ENCODE measurements around the gene LEMD2. TPM values are rescaled to one million over a fixed set of nuclear protein-coding genes. Genes with fewer than 3 reads are reported as not detected.
A peak's percentile ranks its signal among the peaks of the same experiment; 100 is the strongest.

Gene LEMD2
- total RNA-seq, 4 donors from 2014 or later = 37.7 to 47.2 (median 42.3) TPM

DNA sequence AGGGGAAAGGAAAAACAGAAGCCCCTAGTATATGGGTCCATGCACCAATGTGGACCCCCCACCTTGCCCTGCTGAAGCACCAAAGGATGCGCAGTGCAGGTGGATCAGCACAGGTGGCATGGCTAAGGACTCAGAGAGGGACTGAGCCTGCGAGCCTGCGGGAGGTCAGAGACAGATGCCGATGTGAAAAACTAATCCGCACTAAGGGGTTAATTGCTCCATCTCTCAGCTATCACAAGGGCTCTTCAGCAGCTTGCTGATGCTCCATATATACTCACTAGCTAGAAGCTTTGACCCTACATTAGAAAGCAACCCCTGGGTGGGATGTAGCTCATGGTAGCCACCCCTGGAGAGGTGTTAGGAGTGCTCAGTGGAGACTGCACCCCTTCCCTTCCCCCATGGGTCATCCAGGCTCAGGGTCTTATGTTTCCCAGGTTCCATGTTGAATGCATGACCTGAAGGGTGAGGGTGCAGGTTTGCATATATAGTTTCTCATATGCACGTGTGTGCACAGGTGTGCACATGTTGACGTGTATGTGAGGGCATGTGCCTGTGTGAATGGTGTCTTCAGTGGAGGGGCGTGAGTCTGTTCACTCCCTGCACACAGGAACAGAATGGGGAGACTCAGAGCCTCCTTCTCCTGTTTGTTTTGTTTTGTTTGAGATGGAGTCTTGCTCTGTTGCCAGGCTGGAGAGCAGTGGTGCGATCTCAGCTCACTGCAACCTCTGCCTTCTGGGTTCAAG lies 28.9 kb downstream of the LEMD2 start:
- Histone ChIP-seq H3K36me3 (no peaks in the 10 kb centered on the region), H3K4me1 (peaks cover 0 to 27% (median 0%) of the 10 kb centered on the region in 3 donors), H3K27me3 (no peaks in the 10 kb centered on the region), H3K4me3 (no peak overlapping the region), H3K27ac (no peak overlapping the region), H3K9me3 (no peaks in the 10 kb centered on the region)
- intact Hi-C loops (cut with DNase I) = loop anchor here (10.0 kb wide), 1 partner anchor 395 kb away; no protein-coding TSS in a partner anchor
- TF ChIP-seq, protein P1, sequence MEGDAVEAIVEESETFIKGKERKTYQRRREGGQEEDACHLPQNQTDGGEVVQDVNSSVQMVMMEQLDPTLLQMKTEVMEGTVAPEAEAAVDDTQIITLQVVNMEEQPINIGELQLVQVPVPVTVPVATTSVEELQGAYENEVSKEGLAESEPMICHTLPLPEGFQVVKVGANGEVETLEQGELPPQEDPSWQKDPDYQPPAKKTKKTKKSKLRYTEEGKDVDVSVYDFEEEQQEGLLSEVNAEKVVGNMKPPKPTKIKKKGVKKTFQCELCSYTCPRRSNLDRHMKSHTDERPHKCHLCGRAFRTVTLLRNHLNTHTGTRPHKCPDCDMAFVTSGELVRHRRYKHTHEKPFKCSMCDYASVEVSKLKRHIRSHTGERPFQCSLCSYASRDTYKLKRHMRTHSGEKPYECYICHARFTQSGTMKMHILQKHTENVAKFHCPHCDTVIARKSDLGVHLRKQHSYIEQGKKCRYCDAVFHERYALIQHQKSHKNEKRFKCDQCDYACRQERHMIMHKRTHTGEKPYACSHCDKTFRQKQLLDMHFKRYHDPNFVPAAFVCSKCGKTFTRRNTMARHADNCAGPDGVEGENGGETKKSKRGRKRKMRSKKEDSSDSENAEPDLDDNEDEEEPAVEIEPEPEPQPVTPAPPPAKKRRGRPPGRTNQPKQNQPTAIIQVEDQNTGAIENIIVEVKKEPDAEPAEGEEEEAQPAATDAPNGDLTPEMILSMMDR (IDR thresholded peaks at IDR 0.05) = no peak
- TF ChIP-seq POLR2A (IDR thresholded peaks at IDR 0.05) = no peak
- 87 to 89% methylated on average over 4 to 8 of the region's 9 CpGs for WGBS, 2 donors
- DNase-seq = no peak

DNA sequence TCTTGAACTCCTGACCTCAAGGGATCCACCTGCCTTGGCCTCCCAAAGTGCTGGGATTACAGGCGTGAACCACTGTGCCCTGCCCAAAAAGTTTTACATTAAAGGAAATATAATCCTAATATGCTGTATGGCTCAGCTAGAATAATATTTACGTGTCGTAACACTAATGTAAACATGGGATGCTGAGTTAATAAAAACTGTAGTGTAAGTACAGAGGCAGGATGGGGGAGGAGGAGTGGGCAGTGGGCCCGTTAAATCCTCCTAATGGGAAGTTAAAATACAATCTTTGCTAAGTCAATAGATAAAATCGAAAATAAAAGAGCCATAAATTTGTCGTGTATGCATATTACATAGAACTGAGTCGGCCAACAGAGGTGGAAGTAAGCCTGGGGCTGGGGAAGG lies 30.1 kb downstream of the LEMD2 start:
- Histone ChIP-seq H3K9me3 (no peaks in the 10 kb centered on the region), H3K27ac (peak overlapping the region in 1 of 4 donors; percentile 11), H3K4me1 (peaks cover 0 to 27% (median 0%) of the 10 kb centered on the region in 3 donors), H3K27me3 (peaks cover 0 to 4% (median 0%) of the 10 kb centered on the region in 4 donors), H3K36me3 (no peaks in the 10 kb centered on the region), H3K4me3 (no peak overlapping the region)
- DNase-seq = no peak
- intact Hi-C loops (cut with DNase I) = no loop called here
- 23 to 46% methylated on average over 7 of the region's 7 CpGs for WGBS, 2 donors
- TF ChIP-seq, protein P1 (IDR thresholded peaks at IDR 0.05) = no peak
- no peak for TF ChIP-seq POLR2A (IDR thresholded peaks at IDR 0.05)

DNA sequence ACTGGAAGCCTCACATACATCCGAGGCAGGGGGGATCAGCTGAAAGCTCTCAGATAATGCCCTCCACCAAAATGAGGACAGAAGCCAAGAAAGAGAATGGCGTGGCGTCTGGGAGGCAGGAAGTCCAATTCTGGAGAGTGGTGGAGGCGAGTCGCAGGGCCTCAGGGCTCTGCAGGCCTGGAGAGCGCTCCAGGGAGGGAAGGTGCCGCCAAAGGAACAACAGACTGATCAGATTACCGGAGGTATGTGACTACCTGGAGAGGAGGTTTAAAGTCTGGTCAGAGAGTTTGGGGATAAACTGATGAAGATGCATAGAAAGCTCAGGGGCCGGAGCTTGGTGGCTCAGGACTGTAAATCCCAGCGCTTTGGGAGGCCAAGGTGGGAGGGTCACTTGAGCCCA lies 31.0 kb downstream of the LEMD2 start:
- 74% methylated on average over 10 of the region's 10 CpGs for whole genome bisulfite sequencing, 2 donors
- H3K27ac ChIP-seq = no peak overlapping the region

DNA sequence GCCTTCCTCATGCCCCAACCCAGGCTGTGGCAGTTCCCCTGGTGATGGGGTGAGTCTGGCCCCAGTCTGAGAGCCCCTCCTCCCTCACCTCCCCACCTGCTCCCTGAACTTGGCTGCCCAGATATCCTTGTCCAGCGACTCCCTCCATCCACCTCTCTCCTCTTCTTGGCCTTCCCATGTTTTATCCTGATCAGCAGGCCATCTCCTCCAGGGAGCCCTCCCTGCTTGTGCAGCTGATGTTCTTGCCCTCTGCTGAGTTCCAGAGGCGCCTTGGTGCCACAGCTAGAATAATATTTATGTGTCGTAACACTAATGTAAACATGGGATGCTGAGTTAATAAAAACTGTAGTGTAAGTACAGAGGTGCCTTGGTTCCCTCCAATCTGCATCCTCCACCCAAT lies 31.8 kb downstream of the LEMD2 start:
- no peak for DNase-seq
- Histone ChIP-seq H3K27me3 (peaks cover 0 to 4% (median 0%) of the 10 kb centered on the region in 4 donors), H3K9me3 (no peaks in the 10 kb centered on the region), H3K4me1 (peaks cover 6 to 33% (median 6%) of the 10 kb centered on the region in 3 donors), H3K4me3 (no peak overlapping the region), H3K27ac (no peak overlapping the region), H3K36me3 (no peaks in the 10 kb centered on the region)
- intact Hi-C loops (cut with DNase I) = no loop called here
- 46 to 68% methylated on average over 3 of the region's 3 CpGs for WGBS, 2 donors
- TF ChIP-seq, protein P1 (IDR thresholded peaks at IDR 0.05) = no peak

More for the DNA sequence above, 31.0 kb downstream of the LEMD2 start:
- Histone ChIP-seq H3K4me1 (peaks cover 0 to 27% (median 0%) of the 10 kb centered on the region in 3 donors), H3K27me3 (peaks cover 0 to 4% (median 0%) of the 10 kb centered on the region in 4 donors), H3K9me3 (no peaks in the 10 kb centered on the region), H3K36me3 (no peaks in the 10 kb centered on the region), H3K4me3 (no peak overlapping the region)
- intact Hi-C loops (cut with DNase I) = no loop called here
- DNase-seq = no peak
- no peak for TF ChIP-seq POLR2A (IDR thresholded peaks at IDR 0.05)
- TF ChIP-seq, protein P1 (IDR thresholded peaks at IDR 0.05) = no peak

DNA sequence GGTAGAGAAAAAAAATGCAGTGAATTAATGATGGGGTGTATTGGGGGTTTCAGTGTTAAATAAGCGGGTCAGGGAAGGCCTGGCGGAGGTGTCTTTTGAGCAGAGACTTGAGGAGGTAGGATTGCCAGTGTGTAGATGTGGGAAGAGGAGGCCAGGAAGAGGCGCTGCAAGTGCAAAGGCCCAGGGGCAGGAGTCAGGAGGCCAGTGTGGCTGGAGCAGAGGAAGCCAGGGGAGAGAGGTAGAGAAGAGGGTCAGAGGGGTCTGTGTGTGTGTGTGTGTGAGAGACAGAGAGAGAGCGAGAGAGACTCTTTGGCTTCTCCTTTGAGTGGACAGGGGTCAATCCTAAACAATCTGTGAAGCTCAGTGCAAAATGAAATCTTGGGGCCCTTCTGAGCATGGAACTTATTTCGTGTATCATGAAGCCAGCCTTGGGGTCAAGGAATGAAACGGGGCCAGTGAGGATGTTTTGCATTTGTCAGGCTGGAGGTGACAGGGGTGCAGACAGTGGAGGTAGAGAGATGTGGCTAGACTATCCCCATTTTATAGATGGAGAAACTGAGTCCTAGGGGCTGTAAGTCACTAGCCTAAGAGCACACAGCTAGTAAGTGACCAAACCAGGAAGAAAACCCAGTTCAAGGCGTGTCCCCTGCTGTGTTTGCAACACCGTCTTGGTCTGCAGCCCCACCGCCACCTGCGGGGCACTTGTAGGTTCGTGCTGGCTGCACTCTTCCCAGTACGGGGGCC lies 32.5 kb downstream of the LEMD2 start:
- Histone ChIP-seq H3K4me3 (no peak overlapping the region), H3K36me3 (no peaks in the 10 kb centered on the region), H3K27ac (no peak overlapping the region), H3K4me1 (peaks cover 11 to 33% (median 13%) of the 10 kb centered on the region in 3 donors), H3K9me3 (no peaks in the 10 kb centered on the region), H3K27me3 (peaks cover 0 to 4% (median 0%) of the 10 kb centered on the region in 4 donors)
- 73 to 80% methylated on average over 12 of the region's 12 CpGs for WGBS, 2 donors
- intact Hi-C loops (cut with DNase I) = no loop called here
- DNase-seq = no peak
- no peak for TF ChIP-seq POLR2A (IDR thresholded peaks at IDR 0.05)
- TF ChIP-seq, protein P1 (IDR thresholded peaks at IDR 0.05) = no peak

Measured in esophagus squamous epithelium (tissue), 5 donors.